HepG2 (cell line): Measurements from ENCODE around the gene LZTS2. TPM values are rescaled to one million over a fixed set of nuclear protein-coding genes. Genes with fewer than 3 reads are reported as not detected.

ENCODE experiments used
- CHCHD3 ChIP-seq: sonication (generic); formaldehyde crosslinking; IDR thresholded peaks from 2 replicates; pipeline ENCODE4 v1.8.0; 2022; ENCODE audit warnings: mild to moderate bottlenecking, missing genetic modification reagents, moderate library complexity
- DR1 ChIP-seq: sonication (generic); formaldehyde crosslinking; IDR thresholded peaks from 2 replicates; pipeline ENCODE4 v1.8.0; 2021; ENCODE audit warnings: mild to moderate bottlenecking, missing genetic modification reagents, inconsistent platforms
- ISL2 ChIP-seq: sonication (generic); formaldehyde crosslinking; IDR thresholded peaks from 2 replicates; pipeline ENCODE4 v1.5.0; 2020; ENCODE audit warnings: missing genetic modification reagents
- MIXL1 ChIP-seq: IDR thresholded peaks from 2 replicates; pipeline ENCODE4 v1.6.1; 2016
- SAFB2 ChIP-seq: sonication (generic); formaldehyde crosslinking; IDR thresholded peaks from 2 replicates; pipeline ENCODE4 v1.5.1; 2020; ENCODE audit warnings: missing genetic modification reagents, low read depth, mild to moderate bottlenecking, borderline replicate concordance
- TGIF2 ChIP-seq: IDR thresholded peaks from 2 replicates; pipeline ENCODE4 v1.6.1; 2016; ENCODE audit warnings: control low read depth, missing compliant biosample characterization
- ZFP36 ChIP-seq: fragments of 150-350 bp; IDR thresholded peaks from 2 replicates; pipeline ENCODE4 v1.6.1; 2018; ENCODE audit warnings: borderline replicate concordance, low read length, low read depth; ENCODE audit not compliant: partially characterized antibody
- ZNF101 ChIP-seq: sonication (generic); formaldehyde crosslinking; IDR thresholded peaks from 2 replicates; pipeline ENCODE4 v1.4.0; 2020; ENCODE audit warnings: mild to moderate bottlenecking, low read depth, missing genetic modification reagents, borderline replicate concordance
- ZNF776 ChIP-seq: sonication (generic); formaldehyde crosslinking; IDR thresholded peaks from 2 replicates; pipeline ENCODE4 v1.4.0; 2020; ENCODE audit warnings: mild to moderate bottlenecking, missing genetic modification reagents
- polyA plus RNA-seq, 8 experiments: library from polyadenylated mRNA; depleted of rRNA in 3 of 8; stranded (reverse) in 7 of 8; unstranded in 1 of 8; fragments of >200 nt; fragmentation: Illumina TruSeq in 4 of 8; extraction: Trizol in 4 of 8; gene quantifications; 2 replicates each; pipeline versions ENCODE4 v1.2.1 to v1.2.3, GENCODE V29; 2011 to 2016; ENCODE audit warnings: low read depth in 4 of 8, missing spikeins in 1 of 8, mixed read lengths in 1 of 8; ENCODE audit not compliant: insufficient read depth in 1 of 8
- total RNA-seq, 5 experiments: library from RNA; depleted of rRNA; stranded (reverse); fragments of >200 nt; fragmentation: Illumina TruSeq; extraction: Trizol; gene quantifications; 2 replicates each; pipeline ENCODE4 v1.2.3, GENCODE V29; 2016; ENCODE audit warnings: low read depth in 1 of 5
- TF ChIP-seq, protein P1 (sequence below): IDR thresholded peaks from 2 replicates; pipeline ENCODE4 v1.6.1; 2016; ENCODE audit warnings: control low read depth
- TF ChIP-seq, protein P2 (sequence below): sonication (generic); formaldehyde crosslinking; IDR thresholded peaks from 2 replicates; pipeline ENCODE4 v1.5.0; 2020; ENCODE audit warnings: missing genetic modification reagents
- TF ChIP-seq, protein P3 (sequence below): sonication (generic); formaldehyde crosslinking; IDR thresholded peaks from 2 replicates; pipeline ENCODE4 v1.8.0; 2022; ENCODE audit warnings: missing genetic modification reagents, low read depth, mild to moderate bottlenecking, borderline replicate concordance
- TF ChIP-seq, protein P4 (sequence below), 2 experiments: sonication (generic) in 1 of 2; formaldehyde crosslinking in 1 of 2; IDR thresholded peaks; 2 replicates each; pipeline versions ENCODE4 v1.4.0 to v1.6.1; 2018 to 2020; ENCODE audit warnings: missing genetic modification reagents in 2 of 2, borderline replicate concordance in 1 of 2, low read depth in 1 of 2, mild to moderate bottlenecking in 1 of 2, missing biosample characterization in 1 of 2
- TF ChIP-seq, protein P5 (sequence below): sonication (generic); formaldehyde crosslinking; IDR thresholded peaks from 2 replicates; pipeline ENCODE4 v1.4.0; 2020; ENCODE audit warnings: missing genetic modification reagents
- TF ChIP-seq, protein P6 (sequence below): sonication (generic); formaldehyde crosslinking; IDR thresholded peaks from 2 replicates; pipeline ENCODE4 v1.8.1; 2023; ENCODE audit warnings: missing genetic modification reagents, inconsistent platforms, borderline replicate concordance
- TF ChIP-seq, protein P7 (sequence below): sonication (generic); formaldehyde crosslinking; IDR thresholded peaks from 2 replicates; pipeline ENCODE4 v1.4.0; 2020; ENCODE audit warnings: mild to moderate bottlenecking, missing genetic modification reagents, borderline replicate concordance

The LZTS2 gene
- total and polyA plus RNA-seq, 2 of the 13 experiments (the other 11 are each of a cell fraction or from before 2014, with no cell fraction given), result 43.6 to 65.6 TPM

DNA sequence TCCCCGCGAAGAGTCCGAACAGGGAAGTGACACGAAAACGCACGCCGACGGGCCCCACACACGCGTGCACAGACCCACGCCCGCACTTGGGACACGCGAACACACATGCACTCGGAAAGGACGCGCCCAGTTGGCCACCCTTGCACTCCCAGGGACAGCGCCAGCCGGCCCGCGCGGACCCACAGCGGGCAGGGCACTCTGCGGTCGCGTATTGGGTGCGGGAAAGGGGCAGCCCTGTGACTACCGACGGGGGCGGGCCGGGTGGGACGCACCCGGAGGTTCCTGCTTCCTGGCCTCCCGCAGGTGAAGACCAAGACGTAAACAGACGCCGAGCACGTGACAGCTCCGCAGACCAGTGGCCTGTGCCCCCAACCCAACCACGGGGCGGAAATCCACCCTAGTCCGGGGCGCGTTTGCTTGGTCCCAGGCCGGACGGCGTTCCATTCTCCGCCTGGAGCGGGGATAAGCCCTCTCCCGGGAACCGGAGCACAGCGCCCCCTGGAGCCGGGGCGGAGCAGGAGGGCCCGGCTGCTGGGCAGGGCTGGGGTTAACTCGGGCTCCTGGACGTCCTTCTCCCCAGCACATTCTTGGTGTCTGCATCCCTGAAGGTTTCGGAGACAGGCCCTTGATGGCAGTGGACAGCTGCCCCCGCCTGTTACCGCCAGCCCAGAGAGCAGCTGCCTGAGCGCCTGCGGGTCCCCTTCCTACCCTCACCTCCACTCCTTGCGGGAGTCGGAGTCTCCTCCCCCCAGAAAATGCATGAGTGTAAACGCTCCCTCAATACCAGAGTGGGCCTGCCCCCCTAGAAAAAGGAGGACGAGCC lies 2.0 kb upstream of the LZTS2 start (continued):
- TF ChIP-seq, protein P1, sequence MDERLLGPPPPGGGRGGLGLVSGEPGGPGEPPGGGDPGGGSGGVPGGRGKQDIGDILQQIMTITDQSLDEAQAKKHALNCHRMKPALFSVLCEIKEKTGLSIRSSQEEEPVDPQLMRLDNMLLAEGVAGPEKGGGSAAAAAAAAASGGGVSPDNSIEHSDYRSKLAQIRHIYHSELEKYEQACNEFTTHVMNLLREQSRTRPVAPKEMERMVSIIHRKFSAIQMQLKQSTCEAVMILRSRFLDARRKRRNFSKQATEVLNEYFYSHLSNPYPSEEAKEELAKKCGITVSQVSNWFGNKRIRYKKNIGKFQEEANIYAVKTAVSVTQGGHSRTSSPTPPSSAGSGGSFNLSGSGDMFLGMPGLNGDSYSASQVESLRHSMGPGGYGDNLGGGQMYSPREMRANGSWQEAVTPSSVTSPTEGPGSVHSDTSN, result no peak
- TF ChIP-seq, protein P2, sequence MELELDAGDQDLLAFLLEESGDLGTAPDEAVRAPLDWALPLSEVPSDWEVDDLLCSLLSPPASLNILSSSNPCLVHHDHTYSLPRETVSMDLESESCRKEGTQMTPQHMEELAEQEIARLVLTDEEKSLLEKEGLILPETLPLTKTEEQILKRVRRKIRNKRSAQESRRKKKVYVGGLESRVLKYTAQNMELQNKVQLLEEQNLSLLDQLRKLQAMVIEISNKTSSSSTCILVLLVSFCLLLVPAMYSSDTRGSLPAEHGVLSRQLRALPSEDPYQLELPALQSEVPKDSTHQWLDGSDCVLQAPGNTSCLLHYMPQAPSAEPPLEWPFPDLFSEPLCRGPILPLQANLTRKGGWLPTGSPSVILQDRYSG, result no peak
- TF ChIP-seq SAFB2 (CRISPR knock-in tag) (peak; percentile 14; the same call in 1 of the 2 replicates), DR1 (CRISPR knock-in tag) (0 out of 2 replicates have a peak, but pooled peaks have one; percentile 34), ISL2 (peak; percentile 45), ZNF101 (no peak), MIXL1 (CRISPR knock-in tag) (peak; percentile 21; the same call in 1 of the 2 replicates), TGIF2 (no peak), ZNF776 (no peak; the same call in 1 of the 2 replicates), ZFP36 (no peak), CHCHD3 (no peak)
- TF ChIP-seq, protein P3, sequence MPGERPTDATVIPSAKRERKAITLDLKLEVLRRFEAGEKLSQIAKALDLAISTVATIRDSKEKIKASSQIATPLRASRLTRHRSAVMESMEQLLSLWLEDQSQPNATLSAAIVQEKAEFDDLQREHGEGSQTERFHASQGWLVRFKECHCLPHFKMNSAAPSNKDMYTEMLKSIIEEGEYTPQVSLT, result no peak
- TF ChIP-seq, protein P4, sequence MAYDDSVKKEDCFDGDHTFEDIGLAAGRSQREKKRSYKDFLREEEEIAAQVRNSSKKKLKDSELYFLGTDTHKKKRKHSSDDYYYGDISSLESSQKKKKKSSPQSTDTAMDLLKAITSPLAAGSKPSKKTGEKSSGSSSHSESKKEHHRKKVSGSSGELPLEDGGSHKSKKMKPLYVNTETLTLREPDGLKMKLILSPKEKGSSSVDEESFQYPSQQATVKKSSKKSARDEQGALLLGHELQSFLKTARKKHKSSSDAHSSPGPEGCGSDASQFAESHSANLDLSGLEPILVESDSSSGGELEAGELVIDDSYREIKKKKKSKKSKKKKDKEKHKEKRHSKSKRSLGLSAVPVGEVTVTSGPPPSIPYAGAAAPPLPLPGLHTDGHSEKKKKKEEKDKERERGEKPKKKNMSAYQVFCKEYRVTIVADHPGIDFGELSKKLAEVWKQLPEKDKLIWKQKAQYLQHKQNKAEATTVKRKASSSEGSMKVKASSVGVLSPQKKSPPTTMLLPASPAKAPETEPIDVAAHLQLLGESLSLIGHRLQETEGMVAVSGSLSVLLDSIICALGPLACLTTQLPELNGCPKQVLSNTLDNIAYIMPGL (CRISPR knock-in tag; IDR thresholded peaks at IDR 0.05; ENCODE audit: borderline replicate concordance in 1 of 2, low read depth in 1 of 2), result peak; percentile 94 to 98
- TF ChIP-seq, protein P5, sequence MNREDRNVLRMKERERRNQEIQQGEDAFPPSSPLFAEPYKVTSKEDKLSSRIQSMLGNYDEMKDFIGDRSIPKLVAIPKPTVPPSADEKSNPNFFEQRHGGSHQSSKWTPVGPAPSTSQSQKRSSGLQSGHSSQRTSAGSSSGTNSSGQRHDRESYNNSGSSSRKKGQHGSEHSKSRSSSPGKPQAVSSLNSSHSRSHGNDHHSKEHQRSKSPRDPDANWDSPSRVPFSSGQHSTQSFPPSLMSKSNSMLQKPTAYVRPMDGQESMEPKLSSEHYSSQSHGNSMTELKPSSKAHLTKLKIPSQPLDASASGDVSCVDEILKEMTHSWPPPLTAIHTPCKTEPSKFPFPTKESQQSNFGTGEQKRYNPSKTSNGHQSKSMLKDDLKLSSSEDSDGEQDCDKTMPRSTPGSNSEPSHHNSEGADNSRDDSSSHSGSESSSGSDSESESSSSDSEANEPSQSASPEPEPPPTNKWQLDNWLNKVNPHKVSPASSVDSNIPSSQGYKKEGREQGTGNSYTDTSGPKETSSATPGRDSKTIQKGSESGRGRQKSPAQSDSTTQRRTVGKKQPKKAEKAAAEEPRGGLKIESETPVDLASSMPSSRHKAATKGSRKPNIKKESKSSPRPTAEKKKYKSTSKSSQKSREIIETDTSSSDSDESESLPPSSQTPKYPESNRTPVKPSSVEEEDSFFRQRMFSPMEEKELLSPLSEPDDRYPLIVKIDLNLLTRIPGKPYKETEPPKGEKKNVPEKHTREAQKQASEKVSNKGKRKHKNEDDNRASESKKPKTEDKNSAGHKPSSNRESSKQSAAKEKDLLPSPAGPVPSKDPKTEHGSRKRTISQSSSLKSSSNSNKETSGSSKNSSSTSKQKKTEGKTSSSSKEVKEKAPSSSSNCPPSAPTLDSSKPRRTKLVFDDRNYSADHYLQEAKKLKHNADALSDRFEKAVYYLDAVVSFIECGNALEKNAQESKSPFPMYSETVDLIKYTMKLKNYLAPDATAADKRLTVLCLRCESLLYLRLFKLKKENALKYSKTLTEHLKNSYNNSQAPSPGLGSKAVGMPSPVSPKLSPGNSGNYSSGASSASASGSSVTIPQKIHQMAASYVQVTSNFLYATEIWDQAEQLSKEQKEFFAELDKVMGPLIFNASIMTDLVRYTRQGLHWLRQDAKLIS, result 0 out of 2 replicates have a peak, but pooled peaks have one; percentile 17
- TF ChIP-seq, protein P6, sequence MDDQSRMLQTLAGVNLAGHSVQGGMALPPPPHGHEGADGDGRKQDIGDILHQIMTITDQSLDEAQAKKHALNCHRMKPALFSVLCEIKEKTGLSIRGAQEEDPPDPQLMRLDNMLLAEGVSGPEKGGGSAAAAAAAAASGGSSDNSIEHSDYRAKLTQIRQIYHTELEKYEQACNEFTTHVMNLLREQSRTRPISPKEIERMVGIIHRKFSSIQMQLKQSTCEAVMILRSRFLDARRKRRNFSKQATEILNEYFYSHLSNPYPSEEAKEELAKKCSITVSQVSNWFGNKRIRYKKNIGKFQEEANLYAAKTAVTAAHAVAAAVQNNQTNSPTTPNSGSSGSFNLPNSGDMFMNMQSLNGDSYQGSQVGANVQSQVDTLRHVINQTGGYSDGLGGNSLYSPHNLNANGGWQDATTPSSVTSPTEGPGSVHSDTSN (CRISPR knock-in tag), result no peak
- TF ChIP-seq, protein P7, sequence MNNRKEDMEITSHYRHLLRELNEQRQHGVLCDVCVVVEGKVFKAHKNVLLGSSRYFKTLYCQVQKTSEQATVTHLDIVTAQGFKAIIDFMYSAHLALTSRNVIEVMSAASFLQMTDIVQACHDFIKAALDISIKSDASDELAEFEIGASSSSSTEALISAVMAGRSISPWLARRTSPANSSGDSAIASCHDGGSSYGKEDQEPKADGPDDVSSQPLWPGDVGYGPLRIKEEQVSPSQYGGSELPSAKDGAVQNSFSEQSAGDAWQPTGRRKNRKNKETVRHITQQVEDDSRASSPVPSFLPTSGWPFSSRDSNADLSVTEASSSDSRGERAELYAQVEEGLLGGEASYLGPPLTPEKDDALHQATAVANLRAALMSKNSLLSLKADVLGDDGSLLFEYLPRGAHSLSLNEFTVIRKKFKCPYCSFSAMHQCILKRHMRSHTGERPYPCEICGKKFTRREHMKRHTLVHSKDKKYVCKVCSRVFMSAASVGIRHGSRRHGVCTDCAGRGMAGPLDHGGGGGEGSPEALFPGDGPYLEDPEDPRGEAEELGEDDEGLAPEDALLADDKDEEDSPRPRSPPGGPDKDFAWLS (CRISPR knock-in tag), result no peak
